Choroid plexus epithelial cell (primary cell): Measurements from ENCODE around the gene GPHN.

ENCODE experiments used
- DNase-seq: peaks from one replicate; pipeline ENCODE4 v3.0.0-alpha.2; 2010; ENCODE audit warnings: low read depth
- H3K4me3 ChIP-seq: 2 replicates; pipeline ENCODE4 v1.5.1; 2011; ENCODE audit warnings: low read depth, mild to moderate bottlenecking, control low read depth, low read length, moderate library complexity
- TF ChIP-seq, protein P1 (sequence below): conservative IDR thresholded peaks from 2 replicates; pipeline ENCODE4 v1.5.1; 2011; ENCODE audit warnings: low read depth, mild to moderate bottlenecking, control low read depth, inconsistent platforms, low read length, moderate library complexity

The GPHN gene

DNA sequence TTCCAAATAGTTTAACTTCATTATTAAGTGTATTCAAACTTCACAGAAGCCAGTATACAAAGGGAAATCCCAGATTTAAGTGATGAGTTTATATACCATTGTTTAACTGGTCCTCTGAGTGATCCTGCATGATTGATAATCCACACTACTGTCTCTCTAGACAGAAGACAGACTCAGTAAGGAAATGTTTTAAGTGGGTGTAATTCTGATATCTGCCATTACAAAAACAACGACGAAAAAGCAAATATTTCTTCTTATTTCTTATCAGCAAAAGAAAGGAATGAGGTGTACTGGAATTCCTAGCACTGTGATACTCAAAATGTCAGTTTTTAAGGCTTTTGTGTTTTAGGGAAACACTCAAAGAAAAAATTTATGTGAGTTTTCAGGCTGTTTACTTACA, 127.5 kb downstream of the GPHN start:
- peak; percentile 10 for DNase-seq
- H3K4me3 ChIP-seq, result no peak overlapping the region
- TF ChIP-seq, protein P1, sequence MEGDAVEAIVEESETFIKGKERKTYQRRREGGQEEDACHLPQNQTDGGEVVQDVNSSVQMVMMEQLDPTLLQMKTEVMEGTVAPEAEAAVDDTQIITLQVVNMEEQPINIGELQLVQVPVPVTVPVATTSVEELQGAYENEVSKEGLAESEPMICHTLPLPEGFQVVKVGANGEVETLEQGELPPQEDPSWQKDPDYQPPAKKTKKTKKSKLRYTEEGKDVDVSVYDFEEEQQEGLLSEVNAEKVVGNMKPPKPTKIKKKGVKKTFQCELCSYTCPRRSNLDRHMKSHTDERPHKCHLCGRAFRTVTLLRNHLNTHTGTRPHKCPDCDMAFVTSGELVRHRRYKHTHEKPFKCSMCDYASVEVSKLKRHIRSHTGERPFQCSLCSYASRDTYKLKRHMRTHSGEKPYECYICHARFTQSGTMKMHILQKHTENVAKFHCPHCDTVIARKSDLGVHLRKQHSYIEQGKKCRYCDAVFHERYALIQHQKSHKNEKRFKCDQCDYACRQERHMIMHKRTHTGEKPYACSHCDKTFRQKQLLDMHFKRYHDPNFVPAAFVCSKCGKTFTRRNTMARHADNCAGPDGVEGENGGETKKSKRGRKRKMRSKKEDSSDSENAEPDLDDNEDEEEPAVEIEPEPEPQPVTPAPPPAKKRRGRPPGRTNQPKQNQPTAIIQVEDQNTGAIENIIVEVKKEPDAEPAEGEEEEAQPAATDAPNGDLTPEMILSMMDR, result no peak

DNA sequence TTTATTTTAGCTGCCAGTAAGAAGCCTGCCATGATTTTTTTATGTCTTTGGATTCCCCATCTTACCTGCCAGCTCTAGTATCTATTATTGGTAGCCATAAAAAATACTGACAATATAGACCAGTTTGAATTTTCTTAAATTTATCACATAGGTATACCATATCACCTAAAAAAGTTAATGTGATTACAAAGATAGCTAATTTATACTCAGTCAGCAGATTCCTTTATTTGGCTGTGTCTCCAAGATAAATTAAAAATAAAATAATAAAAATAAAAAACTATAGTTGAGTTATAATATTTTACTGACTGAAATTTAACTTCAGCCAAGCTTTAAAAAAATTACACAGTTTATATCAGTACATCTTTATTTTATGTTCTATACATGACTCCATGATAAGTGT, 128.3 kb downstream of the GPHN start:
- TF ChIP-seq, protein P1, result no peak
- no peak for DNase-seq
- no peak overlapping the region for H3K4me3 ChIP-seq

DNA sequence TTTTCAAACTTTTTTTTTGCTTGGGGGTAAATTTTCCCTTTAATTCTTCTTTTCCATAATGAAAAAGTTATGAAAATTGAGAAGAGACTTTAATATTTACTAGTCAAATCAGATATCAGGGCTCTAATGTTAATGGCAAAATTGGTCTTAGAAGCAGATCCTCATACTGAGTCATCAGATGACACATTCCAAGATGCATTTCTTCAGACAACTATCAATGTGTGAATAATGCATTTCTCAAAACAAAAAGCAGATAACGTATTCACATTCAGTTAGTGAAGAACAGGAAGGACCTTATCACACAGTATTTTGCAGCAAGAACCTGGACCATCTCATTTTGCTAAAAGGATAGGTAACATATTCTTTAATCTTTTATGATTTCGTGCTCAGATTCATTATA, 130.7 kb downstream of the GPHN start:
- TF ChIP-seq, protein P1, result no peak
- DNase-seq, result peak; percentile 59
- H3K4me3 ChIP-seq, result no peak overlapping the region

DNA sequence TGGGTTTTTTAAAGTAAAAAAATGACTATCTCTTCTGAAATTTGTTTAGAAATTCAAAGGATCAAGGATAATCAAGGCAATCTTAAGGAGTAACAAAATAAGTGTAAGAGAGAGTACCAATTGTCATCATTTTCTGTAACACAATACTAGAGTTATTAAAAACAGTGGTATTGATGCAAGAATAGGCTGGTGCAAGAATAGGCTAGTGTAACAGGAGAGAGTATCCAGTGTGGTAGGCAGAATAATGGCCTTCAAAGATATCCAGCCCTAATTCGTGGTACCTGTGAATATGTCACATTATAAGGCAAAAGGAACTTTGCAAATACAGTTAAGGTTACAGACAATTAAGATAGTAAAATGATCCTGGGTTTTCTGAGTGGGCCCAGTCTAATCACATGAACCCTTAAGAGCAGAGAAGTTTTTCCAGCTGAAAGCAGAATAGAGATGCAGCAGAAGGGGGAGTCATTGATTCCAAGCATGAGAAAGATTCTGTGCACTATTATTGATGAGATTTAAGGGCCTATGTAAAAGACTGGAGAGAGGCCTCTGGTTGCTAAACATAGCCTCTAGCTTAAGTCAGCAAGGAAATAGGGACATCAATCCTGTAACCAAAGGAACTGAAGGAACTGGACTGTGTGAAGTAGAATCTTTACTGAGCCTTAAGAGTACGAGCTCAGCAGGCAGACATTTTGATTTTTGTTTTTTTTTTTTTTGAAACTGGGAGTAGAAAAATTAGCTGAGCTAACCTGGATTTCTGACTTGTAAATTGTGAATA, 134.1 kb downstream of the GPHN start:
- TF ChIP-seq, protein P1, result no peak
- no peak overlapping the region for H3K4me3 ChIP-seq
- no peak for DNase-seq

DNA sequence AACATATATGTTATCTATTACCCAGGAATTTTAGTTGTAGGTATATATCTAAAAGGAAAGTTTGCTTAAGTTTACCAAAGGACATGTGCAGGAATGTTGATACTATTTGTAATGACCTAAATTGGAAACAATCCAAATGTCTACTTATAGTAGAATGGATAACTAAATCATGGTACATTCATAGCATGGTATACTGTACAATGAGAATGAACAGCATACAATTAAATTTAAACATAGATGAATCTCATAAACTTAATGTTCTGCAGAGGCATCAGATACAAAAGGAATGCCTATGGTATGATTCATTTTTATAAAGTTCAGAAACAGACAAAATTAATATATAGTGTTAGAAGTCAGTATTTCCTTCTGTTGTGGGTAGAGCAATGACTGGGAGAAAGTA, 135.4 kb downstream of the GPHN start:
- DNase-seq, result peak; percentile 36
- TF ChIP-seq, protein P1, result no peak
- H3K4me3 ChIP-seq, result no peak overlapping the region

DNA sequence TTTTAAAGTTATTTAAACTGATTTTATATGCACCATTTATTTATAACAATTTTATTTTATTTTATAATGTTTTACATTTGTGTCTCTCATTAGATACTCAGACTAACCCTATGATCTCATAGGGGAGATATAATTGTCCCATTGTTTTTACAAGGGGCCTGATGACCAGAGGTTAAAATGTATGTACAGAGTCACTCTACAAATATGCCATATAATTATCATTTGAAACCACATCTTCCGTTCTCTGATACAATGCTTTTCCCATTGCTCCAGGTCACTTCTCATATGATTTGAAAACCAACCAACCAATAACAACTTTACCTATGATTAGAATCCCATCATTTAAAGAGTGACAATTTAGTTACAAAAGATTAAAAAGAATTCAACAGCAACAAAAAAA, 137.8 kb downstream of the GPHN start:
- H3K4me3 ChIP-seq, result no peak overlapping the region
- DNase-seq, result no peak
- TF ChIP-seq, protein P1, result no peak

DNA sequence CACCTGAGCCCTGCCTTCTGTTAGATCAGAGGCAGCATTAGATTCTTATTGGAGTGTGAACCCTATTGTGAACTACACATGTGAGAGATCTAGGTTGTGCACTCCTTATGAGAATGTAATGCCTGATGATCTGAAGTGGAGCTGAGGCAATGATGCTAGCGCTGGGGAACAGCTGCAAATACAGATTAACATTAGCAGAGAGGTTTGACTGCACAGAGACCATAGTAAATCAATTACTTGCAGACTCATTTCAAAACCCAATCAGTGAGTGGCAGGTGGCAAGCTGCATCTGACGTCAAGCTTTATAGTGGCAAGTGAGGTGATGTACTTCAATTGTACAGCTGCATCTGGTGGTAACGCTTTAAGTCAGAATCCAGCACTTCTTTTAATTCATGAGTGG, 141.6 kb downstream of the GPHN start:
- no peak for DNase-seq
- TF ChIP-seq, protein P1, result no peak

More for the DNA sequence above, 141.6 kb downstream of the GPHN start:
- no peak overlapping the region for H3K4me3 ChIP-seq
